GM08714 (cell line): ENCODE results near the gene TSC2.
"Not testable (repeated sequence)": the region's sequence is repeated elsewhere in the genome, so short reads cannot be mapped to it uniquely, and the experiment has no call there.

ENCODE experiments used
- H3K4me3 ChIP-seq: fragments of 200-500 bp; sonication (Bioruptor generic); 2 replicates; pipeline ENCODE4 v1.5.1; 2014; ENCODE audit warnings: mild to moderate bottlenecking, low read length, inconsistent platforms
- ZNF274 ChIP-seq: IDR thresholded peaks from 2 replicates; pipeline ENCODE4 v1.6.1; 2012; ENCODE audit warnings: mild to moderate bottlenecking, low read depth, low read length

Gene TSC2

DNA sequence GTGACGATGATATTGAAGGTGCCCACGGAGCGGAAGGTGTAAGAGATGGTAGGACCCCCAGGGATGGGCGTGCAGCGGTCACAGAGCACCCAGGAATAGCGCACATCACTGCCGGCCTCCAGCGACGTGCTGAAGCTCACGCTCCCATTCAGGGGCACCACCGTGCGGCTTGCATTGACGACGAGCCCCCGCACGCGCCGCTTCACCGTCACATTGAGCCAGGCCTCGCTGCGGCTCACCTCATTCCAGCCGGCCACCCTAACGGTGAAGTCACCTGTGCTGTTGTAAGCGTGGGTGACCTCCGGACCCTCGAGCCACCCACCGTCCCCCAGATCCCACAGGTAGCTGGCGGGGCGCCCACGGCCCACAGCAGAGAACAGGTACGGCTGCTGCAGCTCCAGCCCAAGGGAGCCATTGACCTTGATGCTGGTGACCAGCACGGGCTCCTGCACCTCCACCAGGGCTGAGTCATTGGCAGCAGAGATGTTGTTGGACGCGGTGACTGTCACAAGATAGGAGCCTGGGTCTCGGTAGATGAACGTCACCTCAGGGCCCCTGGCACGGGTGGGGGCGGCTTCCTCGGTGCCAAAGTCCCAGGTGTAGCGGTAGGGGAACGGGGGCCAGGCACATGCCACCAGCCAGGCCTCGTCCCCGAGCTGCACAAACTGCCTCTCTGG is 62.7 kb downstream of the TSC2 start:
- H3K4me3 ChIP-seq = not testable (repeated sequence)

DNA sequence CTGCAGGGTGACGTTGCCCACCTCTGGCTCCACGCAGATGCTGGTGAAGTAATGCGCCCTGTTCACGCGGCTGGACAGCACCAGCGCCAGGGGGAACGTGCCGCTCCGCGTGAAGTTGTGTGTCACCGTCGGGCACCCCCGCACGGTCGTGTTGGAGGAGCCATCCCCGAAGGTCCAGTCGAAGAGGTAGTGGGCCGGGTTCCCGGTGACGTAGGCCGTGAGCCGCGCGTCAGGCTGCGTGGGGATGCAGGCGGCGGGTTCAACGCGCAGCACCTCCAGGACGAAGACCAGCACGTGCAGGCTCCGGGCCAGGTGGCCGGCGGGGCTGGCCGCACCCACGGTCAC is 63.2 kb downstream of the TSC2 start:
- H3K4me3 ChIP-seq = not testable (repeated sequence)

GRCh38 chr16:2111412-2112335 is 63.9 kb downstream of the TSC2 start:
- not testable (repeated sequence) for H3K4me3 ChIP-seq

DNA sequence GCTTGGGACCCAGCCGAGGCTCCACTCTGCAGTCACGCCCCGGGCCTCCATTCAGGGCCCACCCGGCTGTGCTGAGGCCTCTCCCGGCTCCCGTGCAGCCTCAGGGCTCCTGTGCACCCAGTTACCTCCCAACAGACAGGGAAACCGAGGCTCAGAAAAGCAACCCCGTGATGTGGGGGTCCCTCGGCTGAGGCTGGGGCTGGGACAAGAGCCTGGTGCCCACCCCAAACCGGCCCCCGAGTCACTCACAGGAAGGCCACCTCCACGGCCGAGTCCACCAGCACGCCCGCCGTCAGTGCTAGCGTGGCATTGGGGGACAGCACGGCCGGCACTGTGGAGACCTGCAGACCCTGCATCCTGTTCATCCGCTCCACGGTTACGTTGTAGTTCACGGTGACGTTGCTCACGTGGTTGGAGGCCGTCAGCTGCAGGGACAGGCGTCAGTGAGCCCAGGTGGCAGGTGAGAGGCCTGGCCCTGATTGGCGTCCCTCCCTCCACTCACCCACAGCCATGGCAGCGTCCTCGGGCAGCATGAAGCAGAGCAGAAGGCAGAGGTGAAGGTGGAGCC is 64.8 kb downstream of the TSC2 start:
- not testable (repeated sequence) for H3K4me3 ChIP-seq

- not testable (repeated sequence) for H3K4me3 ChIP-seq
These were observed 66.4 kb downstream of the TSC2 start for GRCh38 chr16:2114225-2114624.

GRCh38 chr16:2114885-2115590 is 67.3 kb downstream of the TSC2 start:
- H3K4me3 ChIP-seq = not testable (repeated sequence)

- no peak for TF ChIP-seq ZNF274
These were observed 67.8 kb downstream of the TSC2 start for GRCh38 chr16:2115591-2115973.

GRCh38 chr16:2116428-2116827 is 68.6 kb downstream of the TSC2 start:
- H3K4me3 ChIP-seq = not testable (repeated sequence)

More at GRCh38 chr16:2115591-2115973, 67.8 kb downstream of the TSC2 start:
- H3K4me3 ChIP-seq = no peak overlapping the region

- H3K4me3 ChIP-seq = not testable (repeated sequence)
These were observed 69.6 kb downstream of the TSC2 start for GRCh38 chr16:2117341-2117740.

GRCh38 chr16:2117960-2118722 is 70.4 kb downstream of the TSC2 start:
- not testable (repeated sequence) for H3K4me3 ChIP-seq

- not testable (repeated sequence) for H3K4me3 ChIP-seq
These were observed 73.5 kb downstream of the TSC2 start for GRCh38 chr16:2121325-2121724.

- no peak for TF ChIP-seq ZNF274
- no peak overlapping the region for H3K4me3 ChIP-seq
These were observed 74.1 kb downstream of the TSC2 start for GRCh38 chr16:2121853-2122252.

- no peak for TF ChIP-seq ZNF274
- no peak overlapping the region for H3K4me3 ChIP-seq
These were observed 74.6 kb downstream of the TSC2 start for GRCh38 chr16:2122429-2122828.

DNA sequence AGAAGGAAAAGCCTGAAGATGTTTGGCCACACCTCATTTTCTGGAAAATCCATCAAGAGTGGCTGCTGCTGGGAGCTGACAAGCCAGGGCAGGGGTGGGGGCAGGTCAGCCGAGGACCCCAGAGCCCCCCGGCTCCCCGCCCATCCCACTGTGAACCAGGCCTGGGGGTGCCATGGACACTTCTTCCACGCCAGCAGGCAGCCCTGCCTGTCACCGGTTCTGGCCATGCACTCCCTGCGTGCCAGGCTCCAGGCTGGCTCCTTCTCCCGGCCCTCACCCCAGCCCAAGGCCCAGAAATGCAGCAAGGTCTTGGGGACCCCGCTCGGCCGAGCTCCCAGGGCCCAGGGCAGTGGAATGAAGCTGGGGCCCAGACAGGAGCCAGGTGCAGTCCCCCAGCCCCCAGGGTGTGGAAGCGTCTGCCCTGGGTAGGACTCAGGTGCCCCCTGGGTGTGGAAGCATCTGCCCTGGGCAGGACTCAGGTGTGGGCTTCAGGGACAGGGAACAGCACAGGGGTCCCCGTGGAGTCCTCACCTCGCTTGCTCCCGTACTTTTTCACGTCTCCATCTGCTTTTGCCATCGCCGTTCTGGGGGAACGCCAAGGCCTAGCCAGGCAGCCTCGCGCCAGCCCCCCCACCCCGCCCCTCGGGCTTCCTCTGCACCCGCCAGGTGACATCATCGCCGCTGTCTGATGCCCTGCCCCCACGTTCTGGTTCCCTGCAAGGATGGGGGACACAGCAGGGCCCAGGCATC is 75.3 kb downstream of the TSC2 start:
- not testable (repeated sequence) for H3K4me3 ChIP-seq

DNA sequence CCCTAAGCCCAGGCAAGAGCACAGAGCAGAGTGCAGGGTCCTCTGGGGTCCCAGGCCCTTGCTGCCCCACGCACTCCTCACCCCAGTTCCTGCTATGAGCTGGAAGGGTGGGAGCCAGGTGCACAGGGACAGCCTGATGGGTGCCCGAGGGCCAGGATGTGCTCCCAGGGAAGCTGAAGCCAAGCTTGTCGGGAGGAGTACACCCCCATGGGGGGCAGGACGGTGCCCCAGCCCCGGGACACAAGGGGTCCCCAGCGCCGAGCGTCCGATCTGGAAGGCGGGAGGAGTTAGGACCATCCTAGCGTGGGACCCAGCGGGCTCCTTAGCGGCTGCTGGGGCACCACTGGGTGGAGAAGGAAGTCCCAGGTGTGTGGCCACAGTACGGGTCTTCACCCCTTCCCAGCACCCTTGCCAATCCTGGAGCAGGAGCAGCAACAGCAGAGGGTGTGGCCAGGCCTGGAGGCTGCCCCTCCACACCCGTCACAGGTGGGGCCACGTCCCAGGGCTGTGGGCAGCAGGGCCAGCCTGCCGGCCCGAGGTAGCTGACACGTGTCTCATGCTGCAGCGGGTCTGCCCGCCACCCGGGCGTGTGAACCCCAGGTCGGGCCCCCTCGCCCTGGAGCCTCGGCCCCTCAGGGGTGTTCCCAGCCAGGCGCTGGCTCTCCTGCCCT is 76.1 kb downstream of the TSC2 start:
- not testable (repeated sequence) for H3K4me3 ChIP-seq

DNA sequence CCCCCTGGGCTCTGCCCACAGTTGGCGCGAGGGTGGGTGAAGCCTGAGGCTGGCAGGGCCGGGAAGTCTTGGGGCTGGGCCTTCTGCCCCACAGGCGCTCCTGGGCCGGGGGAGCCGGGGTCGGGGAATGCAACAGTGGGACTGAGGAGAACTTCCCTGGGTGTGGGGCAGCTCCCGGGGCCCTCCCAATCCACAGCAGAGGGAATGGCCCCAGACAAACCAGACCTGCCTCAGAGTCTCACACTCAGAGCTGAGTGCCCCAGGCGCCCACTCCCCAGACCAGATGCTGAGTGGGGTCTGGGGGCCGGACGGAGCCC is 76.5 kb downstream of the TSC2 start:
- not testable (repeated sequence) for H3K4me3 ChIP-seq

- H3K4me3 ChIP-seq = not testable (repeated sequence)
These were observed 77.1 kb downstream of the TSC2 start for GRCh38 chr16:2124694-2125444.

DNA sequence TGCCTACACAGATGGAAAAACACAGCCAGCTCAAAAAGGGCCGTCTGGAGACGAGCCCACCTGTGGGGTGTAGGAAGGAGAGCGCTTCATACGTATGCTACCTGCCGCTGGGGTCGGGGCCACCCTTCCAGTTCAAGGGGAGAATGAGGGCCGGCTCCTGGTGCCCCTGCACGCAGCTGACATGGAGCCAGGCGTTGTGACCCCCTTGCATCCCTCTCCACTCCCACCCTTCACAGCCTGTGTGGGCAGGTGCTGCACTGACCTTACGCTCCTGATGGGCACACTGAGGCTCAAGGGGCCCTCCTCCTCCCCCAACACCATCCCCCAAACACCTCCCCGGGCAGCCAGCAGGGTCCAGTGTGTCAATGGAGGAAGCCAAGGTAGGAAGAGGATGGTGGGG is 77.8 kb downstream of the TSC2 start:
- not testable (repeated sequence) for H3K4me3 ChIP-seq
